ENCODE measurements around the gene CD40.

- TF ChIP-seq, protein P1, sequence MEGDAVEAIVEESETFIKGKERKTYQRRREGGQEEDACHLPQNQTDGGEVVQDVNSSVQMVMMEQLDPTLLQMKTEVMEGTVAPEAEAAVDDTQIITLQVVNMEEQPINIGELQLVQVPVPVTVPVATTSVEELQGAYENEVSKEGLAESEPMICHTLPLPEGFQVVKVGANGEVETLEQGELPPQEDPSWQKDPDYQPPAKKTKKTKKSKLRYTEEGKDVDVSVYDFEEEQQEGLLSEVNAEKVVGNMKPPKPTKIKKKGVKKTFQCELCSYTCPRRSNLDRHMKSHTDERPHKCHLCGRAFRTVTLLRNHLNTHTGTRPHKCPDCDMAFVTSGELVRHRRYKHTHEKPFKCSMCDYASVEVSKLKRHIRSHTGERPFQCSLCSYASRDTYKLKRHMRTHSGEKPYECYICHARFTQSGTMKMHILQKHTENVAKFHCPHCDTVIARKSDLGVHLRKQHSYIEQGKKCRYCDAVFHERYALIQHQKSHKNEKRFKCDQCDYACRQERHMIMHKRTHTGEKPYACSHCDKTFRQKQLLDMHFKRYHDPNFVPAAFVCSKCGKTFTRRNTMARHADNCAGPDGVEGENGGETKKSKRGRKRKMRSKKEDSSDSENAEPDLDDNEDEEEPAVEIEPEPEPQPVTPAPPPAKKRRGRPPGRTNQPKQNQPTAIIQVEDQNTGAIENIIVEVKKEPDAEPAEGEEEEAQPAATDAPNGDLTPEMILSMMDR (IDR thresholded peaks at IDR 0.05): no peak
- TF ChIP-seq ZFX (IDR thresholded peaks at IDR 0.05; ENCODE audit: borderline replicate concordance): no peak
These were observed 39.0 kb downstream of the CD40 start for GRCh38 chr20:46157076-46157592.
